PC-9 (cell line): Measurements from ENCODE around the gene ALKAL2. TPM values are rescaled to one million over a fixed set of nuclear protein-coding genes. Genes with fewer than 3 reads are reported as not detected.

Experiments used
- BruUV-seq: library from RNA; stranded (reverse); fragments of 400-500 nt; replicated peaks from 2 replicates; lab custom pipeline; 2021; lab: Mats Ljungman, UMichigan
- CTCF ChIA-PET: fragments of 300-600 bp; sonication (Branson Sonifier 250); formaldehyde crosslinking; loops from one replicate; lab custom pipeline; 2022; ENCODE audit warnings: antibody characterized with exemption; lab: Charles Lee
- POLR2A ChIA-PET: fragments of 300-600 bp; sonication (Branson Sonifier 250); formaldehyde crosslinking; loops from one replicate; lab custom pipeline; 2022; ENCODE audit warnings: antibody characterized with exemption; ENCODE audit not compliant: unreplicated experiment; lab: Charles Lee
- DNase-seq, 2 experiments: peaks; one replicate each; pipeline versions ENCODE4 v3.0.0 to v3.0.0-alpha.2; 2015 to 2022; ENCODE audit warnings: mixed read lengths in 1 of 2
- H2AFZ ChIP-seq: fragments of 200-600 bp; sonication (generic); 2 replicates; pipeline ENCODE4 v1.8.1; 2017; ENCODE audit warnings: antibody characterized with exemption
- H3F3A ChIP-seq: fragments of 200-600 bp; sonication (generic); 2 replicates; pipeline ENCODE4 v1.8.1; 2017; ENCODE audit warnings: antibody characterized with exemption, mild to moderate bottlenecking, low read depth; ENCODE audit not compliant: insufficient read depth
- H3K27ac ChIP-seq: fragments of 200-600 bp; sonication (generic); 2 replicates; pipeline ENCODE4 v1.6.1; 2016; ENCODE audit warnings: mixed run types
- H3K27me3 ChIP-seq: fragments of 200-600 bp; sonication (generic); 2 replicates; pipeline ENCODE4 v1.6.1; 2016; ENCODE audit warnings: low read depth, mixed run types; ENCODE audit not compliant: insufficient read depth
- H3K36me3 ChIP-seq: fragments of 200-600 bp; sonication (generic); 2 replicates; pipeline ENCODE4 v1.6.1; 2016; ENCODE audit warnings: low read depth, mixed run types
- H3K4me1 ChIP-seq: fragments of 200-600 bp; sonication (generic); replicated peaks from 2 replicates; pipeline ENCODE4 v1.6.1; 2016; ENCODE audit warnings: mixed run types; ENCODE audit not compliant: insufficient read depth
- H3K4me2 ChIP-seq: fragments of 200-600 bp; sonication (generic); 2 replicates; pipeline ENCODE4 v1.6.1; 2017; ENCODE audit warnings: mixed run types
- H3K4me3 ChIP-seq: fragments of 200-600 bp; sonication (generic); 2 replicates; pipeline ENCODE4 v1.6.1; 2016; ENCODE audit warnings: mixed run types
- H3K79me2 ChIP-seq: fragments of 200-600 bp; sonication (generic); 2 replicates; pipeline ENCODE4 v1.6.1; 2017; ENCODE audit warnings: low read depth, mixed run types
- H3K9me2 ChIP-seq: fragments of 200-600 bp; sonication (generic); 2 replicates; pipeline ENCODE4 v1.8.1; 2017; ENCODE audit warnings: mild to moderate bottlenecking; ENCODE audit not compliant: insufficient read depth
- H3K9me3 ChIP-seq: fragments of 200-600 bp; sonication (generic); 2 replicates; pipeline ENCODE4 v1.8.1; 2016; ENCODE audit warnings: low read depth; ENCODE audit not compliant: insufficient read depth
- H4K20me1 ChIP-seq: fragments of 200-600 bp; sonication (generic); 2 replicates; pipeline ENCODE4 v1.8.1; 2017; ENCODE audit not compliant: insufficient read depth
- EZH2 ChIP-seq: fragments of 200-600 bp; sonication (generic); IDR thresholded peaks from 2 replicates; pipeline ENCODE4 v1.8.0; 2017; ENCODE audit warnings: antibody characterized with exemption, low read depth
- intact Hi-C: fragments of 100-400 bp; cut with micrococcal nuclease; formaldehyde crosslinking; loops from one replicate; pipeline ENCODE4 v1.10.0; 2022; ENCODE audit not compliant: unreplicated experiment
- total RNA-seq: library from RNA; stranded (reverse); gene quantifications from 2 replicates; pipeline ENCODE4 v1.2.3, GENCODE V29; 2021
- TF ChIP-seq, protein P1 (sequence below): fragments of 200-600 bp; sonication (generic); conservative IDR thresholded peaks from 2 replicates; pipeline ENCODE4 v1.6.1; 2017; ENCODE audit warnings: mixed run types, antibody characterized with exemption, mild to moderate bottlenecking, moderate library complexity

ALKAL2 gene
- total RNA-seq, 1 experiment from 2014 or later: not detected

DNA sequence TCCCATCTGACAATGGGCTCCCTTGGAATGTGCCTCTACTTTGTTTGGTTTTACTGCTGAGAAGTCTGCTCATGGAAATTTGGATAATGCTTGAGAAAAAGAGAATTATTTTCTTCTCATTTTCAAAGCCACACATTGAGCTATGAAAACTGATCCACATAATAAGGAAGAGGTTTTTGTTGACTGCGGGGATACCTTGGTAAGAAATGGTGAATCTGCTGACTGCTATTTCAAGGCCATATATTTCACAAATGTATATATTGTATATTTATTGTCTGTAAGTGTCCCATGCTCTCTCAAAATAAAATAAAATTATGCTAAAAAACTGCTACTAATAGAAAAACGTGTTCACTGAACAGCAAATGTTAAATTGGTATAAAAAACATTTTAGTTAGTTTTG lies 39.2 kb downstream of the ALKAL2 start:
- Histone ChIP-seq H3F3A (peaks cover 8% of the 10 kb centered on the region), H2AFZ (no peak overlapping the region), H3K4me1 (no peaks in the 10 kb centered on the region), H3K4me3 (no peak overlapping the region), H3K79me2 (no peaks in the 10 kb centered on the region), H3K27ac (no peak overlapping the region), H4K20me1 (no peaks in the 10 kb centered on the region), H3K27me3 (no peaks in the 10 kb centered on the region), H3K36me3 (peaks cover 37% of the 10 kb centered on the region), H3K9me3 (no peaks in the 10 kb centered on the region), H3K9me2 (no peaks in the 10 kb centered on the region), H3K4me2 (no peak overlapping the region)
- TF ChIP-seq, protein P1, sequence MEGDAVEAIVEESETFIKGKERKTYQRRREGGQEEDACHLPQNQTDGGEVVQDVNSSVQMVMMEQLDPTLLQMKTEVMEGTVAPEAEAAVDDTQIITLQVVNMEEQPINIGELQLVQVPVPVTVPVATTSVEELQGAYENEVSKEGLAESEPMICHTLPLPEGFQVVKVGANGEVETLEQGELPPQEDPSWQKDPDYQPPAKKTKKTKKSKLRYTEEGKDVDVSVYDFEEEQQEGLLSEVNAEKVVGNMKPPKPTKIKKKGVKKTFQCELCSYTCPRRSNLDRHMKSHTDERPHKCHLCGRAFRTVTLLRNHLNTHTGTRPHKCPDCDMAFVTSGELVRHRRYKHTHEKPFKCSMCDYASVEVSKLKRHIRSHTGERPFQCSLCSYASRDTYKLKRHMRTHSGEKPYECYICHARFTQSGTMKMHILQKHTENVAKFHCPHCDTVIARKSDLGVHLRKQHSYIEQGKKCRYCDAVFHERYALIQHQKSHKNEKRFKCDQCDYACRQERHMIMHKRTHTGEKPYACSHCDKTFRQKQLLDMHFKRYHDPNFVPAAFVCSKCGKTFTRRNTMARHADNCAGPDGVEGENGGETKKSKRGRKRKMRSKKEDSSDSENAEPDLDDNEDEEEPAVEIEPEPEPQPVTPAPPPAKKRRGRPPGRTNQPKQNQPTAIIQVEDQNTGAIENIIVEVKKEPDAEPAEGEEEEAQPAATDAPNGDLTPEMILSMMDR: no peak
- no peak for TF ChIP-seq EZH2
- no peak for DNase-seq
- intact Hi-C loops: no loop called here
- CTCF ChIA-PET: no interaction called here
- POLR2A ChIA-PET: no interaction called here
- BruUV-seq: no TSS peak

DNA sequence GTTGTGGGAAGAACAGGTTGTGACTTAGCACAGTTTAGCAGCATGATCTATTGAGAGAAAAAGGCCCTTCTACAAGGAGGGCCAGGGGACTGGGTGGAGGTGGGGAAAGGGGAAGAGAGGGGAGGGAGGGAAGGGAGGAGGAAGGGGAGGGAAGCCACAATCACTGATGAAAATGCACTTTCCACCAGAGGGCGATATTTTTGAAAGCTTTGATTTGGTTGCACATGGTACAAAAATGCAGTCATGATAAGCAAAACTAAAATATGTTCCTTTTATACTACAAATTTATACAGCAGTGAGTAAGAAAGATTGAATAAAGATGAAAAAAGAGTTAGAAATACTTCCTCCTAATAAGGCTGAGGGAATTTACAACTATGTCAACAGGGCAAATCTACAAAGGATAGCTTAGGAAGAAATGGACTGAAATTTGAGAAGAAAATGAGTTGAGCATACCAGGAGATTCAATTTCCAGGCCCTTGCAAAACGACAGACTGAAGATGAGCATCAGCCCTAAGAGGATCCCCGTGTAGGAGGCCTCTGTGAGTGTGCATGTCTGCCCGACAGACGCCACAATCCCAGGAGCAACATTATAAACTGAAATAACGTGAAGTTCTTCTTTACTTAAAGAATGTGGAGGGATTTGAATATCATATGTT lies 41.3 kb downstream of the ALKAL2 start:
- DNase-seq: peak; percentile 25 to 46
- Histone ChIP-seq H3K4me2 (no peak overlapping the region), H3K36me3 (peaks cover 50% of the 10 kb centered on the region), H3K9me3 (peaks cover 5% of the 10 kb centered on the region), H2AFZ (no peak overlapping the region), H3K4me3 (no peak overlapping the region), H3K27me3 (no peaks in the 10 kb centered on the region), H3K4me1 (no peaks in the 10 kb centered on the region), H3F3A (peaks cover 8% of the 10 kb centered on the region), H3K79me2 (no peaks in the 10 kb centered on the region), H3K27ac (no peak overlapping the region), H4K20me1 (no peaks in the 10 kb centered on the region), H3K9me2 (no peaks in the 10 kb centered on the region)
- intact Hi-C loops: loop anchor here (1.0 kb wide), 1 partner anchor 391 kb away; no protein-coding TSS in a partner anchor
- ChIA-PET CTCF (no interaction called here), POLR2A (no interaction called here)
- no TSS peak for BruUV-seq
- no peak for TF ChIP-seq EZH2
- TF ChIP-seq, protein P1: peak; percentile 75

DNA sequence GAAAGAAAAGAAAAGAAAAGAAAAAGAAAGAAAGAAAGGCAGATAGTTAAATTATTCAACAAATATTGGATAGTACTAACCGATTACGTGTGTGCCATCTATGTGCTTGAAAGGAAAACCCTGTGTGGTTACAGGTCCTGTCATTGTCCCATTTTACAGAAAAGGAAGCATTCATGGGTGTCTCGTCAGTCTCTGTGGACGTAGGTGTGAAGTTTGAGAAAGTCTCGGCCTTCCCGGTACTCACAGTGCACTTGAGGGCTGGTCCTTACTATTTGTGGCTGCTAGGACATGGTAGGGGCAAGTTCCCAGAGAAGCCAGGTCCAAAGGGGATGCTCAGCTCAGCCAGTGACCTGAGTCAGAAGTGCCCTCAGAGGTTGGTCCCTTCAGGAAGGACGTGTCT lies 43.3 kb downstream of the ALKAL2 start:
- H3K27me3 ChIP-seq: no peaks in the 10 kb centered on the region
- no peaks in the 10 kb centered on the region for H3K79me2 ChIP-seq
- H3K4me1 ChIP-seq: no peaks in the 10 kb centered on the region
- no peak overlapping the region for H3K4me3 ChIP-seq
- H3K4me2 ChIP-seq: no peak overlapping the region
- no peak overlapping the region for H3K27ac ChIP-seq
- TF ChIP-seq EZH2: no peak
- TF ChIP-seq, protein P1: no peak
- BruUV-seq: no TSS peak
- intact Hi-C loops: no loop called here
- ChIA-PET CTCF (no interaction called here), POLR2A (no interaction called here)
- H3K36me3 ChIP-seq: peaks cover 53% of the 10 kb centered on the region
- H4K20me1 ChIP-seq: no peaks in the 10 kb centered on the region; the same call in 1 of the 2 replicates
- no peaks in the 10 kb centered on the region for H3K9me2 ChIP-seq
- H3K9me3 ChIP-seq: peaks cover 5% of the 10 kb centered on the region
- H3F3A ChIP-seq: peaks cover 8% of the 10 kb centered on the region; the same call in 1 of the 2 replicates
- H2AFZ ChIP-seq: no peak overlapping the region
- no peak for DNase-seq
